Activated naive CD8-positive, alpha-beta T cell treated with anti-CD3 and anti-CD28 coated beads, Interleukin-2, amount 50 U/mL, for 16 hours (primary cell): ENCODE results near the gene PUSL1.
"Not testable (repeated sequence)": the region's sequence is repeated elsewhere in the genome, so short reads cannot be mapped to it uniquely, and the experiment has no call there.

Experiments
- DNase-seq: peaks from one replicate; pipeline ENCODE4 v3.0.0-alpha.2; 2020; ENCODE audit warnings: low read depth, low spot score

The PUSL1 gene

GRCh38 chr1:1310109-1310385, 1.6 kb downstream of the PUSL1 start:
- no peak for DNase-seq

- DNase-seq, result no peak
Observed at GRCh38 chr1:1310476-1311053, 2.2 kb downstream of the PUSL1 start.

GRCh38 chr1:1311107-1312104, 3.0 kb downstream of the PUSL1 start:
- DNase-seq, result no peak

- no peak for DNase-seq
Observed at GRCh38 chr1:1312450-1313314, 4.3 kb downstream of the PUSL1 start.

- no peak for DNase-seq
Observed at GRCh38 chr1:1313500-1314236, 5.3 kb downstream of the PUSL1 start.

- DNase-seq, result no peak
Observed at GRCh38 chr1:1314237-1314586, 5.8 kb downstream of the PUSL1 start.

- no peak for DNase-seq
Observed at GRCh38 chr1:1314678-1315335, 6.4 kb downstream of the PUSL1 start.

- DNase-seq, result no peak
Observed at GRCh38 chr1:1315435-1315954, 7.1 kb downstream of the PUSL1 start.

- DNase-seq, result not testable (repeated sequence)
Observed at GRCh38 chr1:1316199-1316598, 7.8 kb downstream of the PUSL1 start.

GRCh38 chr1:1317420-1317819, 9.0 kb downstream of the PUSL1 start:
- no peak for DNase-seq

- no peak for DNase-seq
Observed at GRCh38 chr1:1318131-1318652, 9.8 kb downstream of the PUSL1 start.

- DNase-seq, result no peak
Observed at GRCh38 chr1:1318777-1319645, 10.6 kb downstream of the PUSL1 start.

GRCh38 chr1:1319646-1319941, 11.2 kb downstream of the PUSL1 start:
- DNase-seq, result no peak

GRCh38 chr1:1320666-1321448, 12.5 kb downstream of the PUSL1 start:
- no peak for DNase-seq

GRCh38 chr1:1321477-1321876, 13.1 kb downstream of the PUSL1 start:
- DNase-seq, result no peak

- no peak for DNase-seq
Observed at GRCh38 chr1:1322418-1322817, 14.0 kb downstream of the PUSL1 start.

- DNase-seq, result no peak
Observed at GRCh38 chr1:1322952-1323351, 14.6 kb downstream of the PUSL1 start.

- DNase-seq, result no peak
Observed at GRCh38 chr1:1324084-1324523, 15.7 kb downstream of the PUSL1 start.
